Activated naive CD4-positive, alpha-beta T cell treated with anti-CD3 and anti-CD28 coated beads for 36 hours (primary cell): ENCODE results near the gene CORIN. TPM values are rescaled to one million over a fixed set of nuclear protein-coding genes. Genes with fewer than 3 reads are reported as not detected.

Experiments used
- CTCF ChIA-PET: fragments of 350-600 bp; sonication (Branson Sonifier 250); formaldehyde crosslinking; loops from one replicate; lab custom pipeline; 2021; ENCODE audit warnings: antibody characterized with exemption; lab: Charles Lee
- DNase-seq: peaks from one replicate; pipeline ENCODE4 v3.0.0-alpha.2; 2020
- H3K27ac Mint-ChIP-seq: one replicate; pipeline ENCODE4 v1.8.0; 2021; ENCODE audit warnings: mild to moderate bottlenecking, mixed read lengths
- H3K27me3 Mint-ChIP-seq: one replicate; pipeline ENCODE4 v1.8.0; 2021; ENCODE audit warnings: low read depth, mixed read lengths
- H3K36me3 Mint-ChIP-seq: one replicate; pipeline ENCODE4 v1.8.0; 2021; ENCODE audit warnings: low read depth, mixed read lengths
- H3K4me1 Mint-ChIP-seq: one replicate; pipeline ENCODE4 v1.8.0; 2021; ENCODE audit warnings: low read depth, mixed read lengths
- H3K4me3 Mint-ChIP-seq: one replicate; pipeline ENCODE4 v1.8.0; 2021; ENCODE audit warnings: mild to moderate bottlenecking, moderate library complexity, mixed read lengths
- H3K9me3 Mint-ChIP-seq: one replicate; pipeline ENCODE4 v1.8.0; 2021; ENCODE audit warnings: mixed read lengths
- intact Hi-C: fragments of 100-400 bp; cut with micrococcal nuclease; formaldehyde crosslinking; loops from one replicate; pipeline ENCODE4 v1.15.1; 2023
- total RNA-seq, 2 experiments: library from RNA; stranded (reverse); gene quantifications; one replicate each; pipeline ENCODE4 v1.2.3, GENCODE V29; 2021

The CORIN gene
- total RNA-seq, 2 experiments from 2014 or later, result 0.07 TPM; not detected in 1

DNA sequence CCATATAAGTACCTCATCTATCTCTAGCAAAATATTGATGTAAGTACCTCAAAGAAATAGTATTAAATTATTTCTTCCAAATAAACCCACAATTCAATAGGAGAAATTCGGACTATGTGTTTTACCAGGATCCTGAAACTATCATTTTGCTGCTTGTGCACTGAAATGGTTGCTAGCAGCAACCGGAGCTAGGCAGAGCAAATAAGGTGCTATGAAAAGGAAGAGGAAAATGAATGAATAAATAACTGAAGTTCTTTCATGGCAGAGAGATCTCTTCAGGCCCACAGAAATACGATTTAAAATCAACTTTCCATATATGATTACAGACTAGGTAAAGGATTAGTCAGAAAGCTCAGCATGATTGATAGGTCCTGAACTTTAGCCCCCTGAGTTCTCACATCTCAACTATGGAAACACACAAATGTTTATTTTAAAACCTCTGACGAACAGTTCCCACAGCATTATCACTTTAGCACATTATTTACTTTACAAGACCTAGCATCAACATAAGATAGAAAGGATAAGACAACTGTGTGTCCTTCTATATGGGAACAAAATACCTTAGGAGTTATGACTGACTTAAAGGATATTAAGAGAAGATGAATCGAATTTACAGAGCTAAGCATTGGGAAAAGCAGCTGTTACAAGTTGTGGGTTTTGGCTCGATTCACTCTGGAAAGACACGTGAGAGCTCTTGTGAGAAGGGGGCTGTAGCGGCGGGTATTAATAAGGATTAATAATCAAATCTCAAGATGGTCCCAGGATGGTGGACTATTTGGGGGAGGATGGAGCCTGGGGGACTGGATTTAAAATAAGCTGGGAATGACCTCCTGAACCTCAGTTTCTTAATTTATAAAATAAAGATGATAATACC, 104.3 kb downstream of the CORIN start:
- no peak for DNase-seq
- Mint-ChIP-seq H3K27me3 (peaks cover 17% of the 10 kb centered on the region), H3K9me3 (peaks cover 4% of the 10 kb centered on the region), H3K4me3 (no peak overlapping the region), H3K36me3 (no peaks in the 10 kb centered on the region), H3K4me1 (no peaks in the 10 kb centered on the region), H3K27ac (no peak overlapping the region)
- CTCF ChIA-PET, result interaction anchor here (0.5 kb wide), 1 partner anchor 9 kb away, joined by 10 read pairs; no protein-coding TSS in a partner anchor
- intact Hi-C loops, result no loop called here

DNA sequence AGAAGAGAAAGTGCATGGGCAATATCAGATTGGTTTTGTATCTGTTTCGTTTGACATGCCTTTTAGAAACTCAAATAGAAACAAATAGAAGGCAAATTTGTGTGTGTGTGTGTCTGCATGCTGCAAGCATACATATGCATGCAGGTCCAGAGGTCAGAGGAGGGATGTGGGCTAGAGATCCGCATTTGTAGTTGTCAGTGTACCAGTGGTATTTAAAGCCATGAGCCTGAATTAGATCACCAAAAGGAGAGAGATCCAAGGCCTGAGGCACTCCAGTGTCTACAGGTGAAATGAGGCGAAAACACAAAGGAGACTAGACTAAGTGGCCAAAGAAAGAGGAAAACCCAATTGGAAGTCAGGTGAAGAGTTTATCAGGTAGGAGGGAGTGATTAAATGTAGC, 106.7 kb downstream of the CORIN start:
- H3K4me1 Mint-ChIP-seq, result no peaks in the 10 kb centered on the region
- H3K9me3 Mint-ChIP-seq, result no peaks in the 10 kb centered on the region
- no peaks in the 10 kb centered on the region for H3K36me3 Mint-ChIP-seq
- peaks cover 14% of the 10 kb centered on the region for H3K27me3 Mint-ChIP-seq
- DNase-seq, result no peak
- CTCF ChIA-PET, result no interaction called here
- no peak overlapping the region for H3K27ac Mint-ChIP-seq
- intact Hi-C loops, result no loop called here
- H3K4me3 Mint-ChIP-seq, result no peak overlapping the region

DNA sequence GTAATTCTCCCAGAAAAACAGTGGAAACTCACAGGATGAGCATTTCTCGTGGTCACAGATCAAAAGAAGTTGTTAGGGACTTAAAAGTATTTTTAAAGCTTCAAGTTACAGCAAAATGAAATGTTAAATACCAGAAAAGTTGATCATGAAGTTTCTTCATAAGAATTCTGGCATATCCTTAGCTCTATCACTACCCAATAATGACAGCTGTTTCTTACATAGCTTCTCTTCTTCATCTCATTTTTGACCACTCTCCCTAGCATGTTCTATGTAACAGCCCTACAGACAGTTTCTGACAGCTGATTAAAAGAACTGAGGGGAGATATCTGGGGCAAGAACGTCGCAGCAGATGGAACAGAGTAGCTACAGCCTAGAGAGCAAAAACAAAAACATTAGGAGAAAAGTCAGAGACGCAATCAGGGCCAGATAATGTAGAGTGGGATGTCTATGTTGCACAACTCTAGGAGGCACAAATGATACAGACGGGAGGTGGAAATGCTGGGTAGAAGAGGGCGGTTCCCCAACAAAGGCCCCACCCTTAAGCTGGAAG, 108.7 kb downstream of the CORIN start:
- DNase-seq, result no peak
- Mint-ChIP-seq H3K27ac (no peak overlapping the region), H3K4me3 (no peak overlapping the region), H3K36me3 (no peaks in the 10 kb centered on the region), H3K27me3 (peaks cover 15% of the 10 kb centered on the region), H3K9me3 (no peaks in the 10 kb centered on the region), H3K4me1 (no peaks in the 10 kb centered on the region)
- intact Hi-C loops, result no loop called here
- CTCF ChIA-PET, result interaction anchor here (2.2 kb wide), 1 partner anchor 15 kb away, joined by 4 read pairs; no protein-coding TSS in a partner anchor

DNA sequence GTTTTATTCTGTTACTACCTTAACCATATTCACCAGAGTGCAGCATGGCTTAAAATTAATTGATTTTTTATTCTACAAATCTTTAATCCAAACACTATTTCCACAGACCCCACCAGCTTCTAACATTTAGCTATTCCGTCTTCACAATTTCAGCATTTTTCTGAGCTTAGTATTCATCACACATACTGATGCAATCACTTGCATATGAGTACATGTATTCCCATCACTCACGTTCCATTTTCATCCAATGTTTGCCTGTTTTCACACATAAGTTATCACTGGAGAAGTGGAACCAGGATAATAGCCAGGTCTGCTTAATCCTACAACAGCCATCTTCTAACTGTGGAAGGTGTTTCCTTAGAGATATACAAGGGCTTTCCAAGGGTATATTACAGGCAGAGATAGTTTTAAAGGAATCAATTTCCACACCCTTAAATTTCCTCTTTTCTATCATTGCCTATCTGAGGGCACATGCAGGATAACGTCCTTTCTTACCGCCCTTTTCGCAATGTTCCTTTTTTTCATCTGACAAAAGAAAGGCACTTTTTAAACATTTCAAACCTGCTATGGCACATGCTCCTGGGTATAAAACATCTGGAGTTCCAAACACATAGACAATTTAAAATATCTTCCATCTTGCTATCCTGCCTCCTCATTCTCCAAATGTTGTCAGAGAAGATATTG, 115.8 kb downstream of the CORIN start:
- Mint-ChIP-seq H3K27ac (no peak overlapping the region), H3K4me1 (no peaks in the 10 kb centered on the region), H3K27me3 (peaks cover 6% of the 10 kb centered on the region), H3K4me3 (no peak overlapping the region), H3K36me3 (no peaks in the 10 kb centered on the region), H3K9me3 (no peaks in the 10 kb centered on the region)
- DNase-seq, result no peak
- intact Hi-C loops, result no loop called here
- CTCF ChIA-PET, result no interaction called here

DNA sequence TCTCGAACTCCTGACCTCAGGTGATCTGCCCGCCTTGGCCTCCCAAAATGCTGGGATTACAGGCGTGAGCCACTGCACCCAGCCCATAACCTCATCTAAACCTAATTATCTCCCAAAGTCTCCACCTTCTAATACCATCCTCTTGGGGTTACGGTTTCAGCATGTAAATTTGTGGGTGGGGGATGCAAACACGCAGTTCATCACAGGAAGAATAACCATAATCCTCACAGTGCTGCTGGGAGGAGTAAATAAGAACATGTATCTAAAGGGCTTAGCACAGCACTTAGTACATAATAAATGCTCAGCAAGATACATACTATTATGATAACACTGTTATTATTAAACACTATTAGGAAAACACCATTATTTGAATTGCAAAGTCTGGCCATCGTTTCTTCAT, 116.4 kb downstream of the CORIN start:
- intact Hi-C loops, result no loop called here
- no peaks in the 10 kb centered on the region for H3K36me3 Mint-ChIP-seq
- no peaks in the 10 kb centered on the region for H3K9me3 Mint-ChIP-seq
- CTCF ChIA-PET, result no interaction called here
- no peak for DNase-seq
- H3K27ac Mint-ChIP-seq, result no peak overlapping the region
- H3K4me1 Mint-ChIP-seq, result no peaks in the 10 kb centered on the region
- H3K27me3 Mint-ChIP-seq, result peaks cover 6% of the 10 kb centered on the region
- H3K4me3 Mint-ChIP-seq, result no peak overlapping the region

DNA sequence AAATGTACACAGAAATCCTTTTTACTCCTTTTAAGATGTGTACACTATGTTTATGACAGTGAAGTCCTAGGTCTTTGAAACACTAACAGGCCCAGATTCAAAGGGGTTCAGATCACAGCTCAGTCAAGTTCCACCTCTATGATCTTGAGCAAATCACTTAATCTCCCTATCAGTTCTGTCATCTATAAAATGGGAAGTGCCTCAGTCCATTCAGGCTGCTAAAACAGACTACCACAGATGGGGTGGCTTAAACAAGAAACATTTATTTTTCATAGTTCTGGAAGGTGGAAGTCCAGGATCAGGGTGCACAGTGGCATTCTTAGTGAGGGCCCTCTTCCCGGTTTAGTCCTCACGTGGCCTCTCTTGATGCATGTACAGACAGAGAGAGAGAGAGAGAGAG, 117.1 kb downstream of the CORIN start:
- intact Hi-C loops, result no loop called here
- no peak for DNase-seq
- no peak overlapping the region for H3K27ac Mint-ChIP-seq
- CTCF ChIA-PET, result no interaction called here
- no peaks in the 10 kb centered on the region for H3K36me3 Mint-ChIP-seq
- no peaks in the 10 kb centered on the region for H3K9me3 Mint-ChIP-seq
- H3K4me3 Mint-ChIP-seq, result no peak overlapping the region
- H3K27me3 Mint-ChIP-seq, result peaks cover 5% of the 10 kb centered on the region
- no peaks in the 10 kb centered on the region for H3K4me1 Mint-ChIP-seq

DNA sequence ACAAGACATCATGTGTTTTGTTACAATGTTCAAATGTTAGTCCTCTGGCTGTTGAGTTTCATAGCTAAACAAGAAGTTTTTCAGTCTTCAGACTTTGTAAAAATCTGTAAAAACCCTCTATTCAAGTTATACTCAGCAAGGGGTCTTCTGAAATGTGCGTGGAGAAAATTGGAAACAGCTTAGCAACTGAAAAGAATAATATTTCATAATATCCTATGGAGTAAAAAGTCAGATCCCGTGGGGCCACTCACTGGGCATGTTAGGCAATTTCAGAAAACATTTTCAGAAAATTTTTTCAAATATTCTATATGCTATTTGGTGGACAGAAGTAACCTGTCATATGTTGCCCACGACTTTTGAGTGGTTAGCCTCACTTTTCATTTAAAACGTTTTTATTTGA, 118.3 kb downstream of the CORIN start:
- H3K27ac Mint-ChIP-seq, result no peak overlapping the region
- H3K36me3 Mint-ChIP-seq, result no peaks in the 10 kb centered on the region
- no peak for DNase-seq
- CTCF ChIA-PET, result interaction anchor here (0.7 to 1.0 kb wide), 2 partner anchors 9 to 13 kb away, joined by 3 read pairs; no protein-coding TSS in a partner anchor
- intact Hi-C loops, result no loop called here
- no peak overlapping the region for H3K4me3 Mint-ChIP-seq
- H3K27me3 Mint-ChIP-seq, result peaks cover 4% of the 10 kb centered on the region
- no peaks in the 10 kb centered on the region for H3K9me3 Mint-ChIP-seq
- H3K4me1 Mint-ChIP-seq, result no peaks in the 10 kb centered on the region

DNA sequence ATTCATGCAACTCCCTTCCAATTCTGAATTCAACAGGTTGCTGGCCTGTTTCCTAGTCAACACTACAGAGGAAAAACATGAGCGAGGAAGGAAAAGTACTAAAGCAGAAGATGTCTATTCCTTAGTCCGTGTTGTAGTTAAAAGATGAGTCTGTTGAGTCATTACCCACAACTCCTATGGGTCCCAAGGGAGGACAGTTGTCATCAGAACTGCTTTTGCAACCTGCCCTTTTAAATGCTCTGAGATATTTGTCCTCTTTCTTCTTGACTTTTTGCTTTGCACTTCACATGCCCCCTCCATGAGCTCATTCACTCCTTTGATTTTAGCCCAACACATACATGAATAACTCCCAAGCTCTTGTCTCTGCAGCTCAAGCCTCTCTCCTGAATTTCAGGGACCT, 119.2 kb downstream of the CORIN start:
- H3K4me1 Mint-ChIP-seq, result no peaks in the 10 kb centered on the region
- no peaks in the 10 kb centered on the region for H3K36me3 Mint-ChIP-seq
- H3K27ac Mint-ChIP-seq, result no peak overlapping the region
- intact Hi-C loops, result no loop called here
- no peak for DNase-seq
- H3K27me3 Mint-ChIP-seq, result peaks cover 4% of the 10 kb centered on the region
- CTCF ChIA-PET, result interaction anchor here (1.0 kb wide), 1 partner anchor 9 kb away, joined by 3 read pairs; no protein-coding TSS in a partner anchor
- H3K9me3 Mint-ChIP-seq, result no peaks in the 10 kb centered on the region
- no peak overlapping the region for H3K4me3 Mint-ChIP-seq

DNA sequence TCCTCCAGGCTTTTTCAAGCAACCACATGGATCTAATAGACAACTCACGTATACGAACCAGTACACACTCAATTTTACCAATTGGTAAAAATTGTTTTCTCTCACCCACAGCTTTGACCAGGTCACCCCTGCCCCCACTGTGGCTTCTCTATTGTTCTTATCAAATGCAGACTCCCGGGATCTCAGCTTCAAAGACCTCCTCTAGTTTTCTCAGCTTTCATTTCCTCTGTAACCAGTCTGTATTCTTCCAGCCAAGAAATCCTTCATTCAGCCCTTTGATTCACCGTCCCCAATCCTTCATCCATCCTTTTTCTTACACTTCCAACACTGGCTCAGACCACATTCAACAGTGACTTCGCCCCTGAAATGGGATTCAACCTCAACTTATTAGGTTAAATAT, 120.7 kb downstream of the CORIN start:
- CTCF ChIA-PET, result interaction anchor here (4.2 kb wide), 1 partner anchor 11 kb away, joined by 19 read pairs; no protein-coding TSS in a partner anchor
- Mint-ChIP-seq H3K36me3 (no peaks in the 10 kb centered on the region), H3K4me3 (no peak overlapping the region), H3K27ac (peak overlapping the region; percentile 43), H3K4me1 (no peaks in the 10 kb centered on the region), H3K9me3 (no peaks in the 10 kb centered on the region), H3K27me3 (peaks cover 9% of the 10 kb centered on the region)
- intact Hi-C loops, result no loop called here
- no peak for DNase-seq

DNA sequence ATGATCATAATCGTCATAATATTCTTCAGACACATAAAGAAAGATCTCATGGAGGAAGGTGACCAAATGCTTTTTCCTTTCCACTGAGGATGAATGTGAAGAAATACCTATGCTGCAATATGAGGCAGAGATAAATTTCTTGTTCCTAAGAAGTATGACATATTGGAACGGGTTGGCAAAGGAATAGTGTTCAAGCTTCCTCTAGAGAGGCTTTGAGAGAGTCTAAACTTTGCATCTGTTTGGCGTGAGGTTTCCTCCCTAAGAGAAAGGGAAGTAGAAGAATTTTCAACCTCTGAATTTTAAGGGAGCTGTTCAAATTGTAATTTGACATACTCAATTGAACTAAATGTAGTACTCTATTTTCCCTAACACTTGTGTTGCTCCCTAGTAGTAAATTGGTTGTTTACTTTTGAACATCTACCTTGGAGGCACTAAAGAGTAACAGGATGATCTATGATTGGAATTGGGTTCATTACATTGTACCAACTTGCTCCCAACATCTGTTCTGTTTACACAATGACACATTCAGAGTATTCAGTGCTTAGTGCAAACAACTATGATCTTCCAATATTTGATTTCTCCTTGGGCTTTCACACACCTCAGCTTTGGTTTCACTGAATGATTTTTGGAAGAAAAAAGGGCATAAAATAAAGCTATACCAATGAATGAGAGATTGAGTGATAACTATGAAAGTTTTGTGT, 122.0 kb downstream of the CORIN start:
- intact Hi-C loops, result no loop called here

DNA sequence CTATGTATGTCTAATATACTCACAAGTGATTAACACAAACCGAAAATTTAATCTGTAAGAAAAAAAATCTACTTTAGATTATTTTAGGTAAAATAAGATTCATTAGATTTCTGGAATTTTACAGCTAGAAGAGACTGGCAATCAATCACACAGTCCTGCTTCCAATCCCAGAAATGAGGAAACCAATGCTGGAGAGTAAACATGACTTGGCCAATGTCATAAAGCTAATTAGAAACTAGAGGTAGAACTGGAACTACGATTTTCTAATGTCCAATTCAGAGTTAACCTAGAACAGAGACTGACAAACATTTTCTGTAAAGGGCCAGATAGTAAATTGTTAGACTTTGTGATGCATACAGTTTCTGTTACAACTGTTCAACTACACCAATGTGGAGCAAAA, 123.6 kb downstream of the CORIN start:
- Mint-ChIP-seq H3K9me3 (no peaks in the 10 kb centered on the region), H3K27me3 (peaks cover 26% of the 10 kb centered on the region), H3K27ac (no peak overlapping the region), H3K4me1 (no peaks in the 10 kb centered on the region), H3K36me3 (no peaks in the 10 kb centered on the region), H3K4me3 (no peak overlapping the region)
- DNase-seq, result no peak
- intact Hi-C loops, result no loop called here
- CTCF ChIA-PET, result interaction anchor here (0.7 to 4.2 kb wide), 4 partner anchors 8 to 28 kb away, joined by 3 to 19 read pairs (median 4); no protein-coding TSS in a partner anchor

More for the DNA sequence above, 122.0 kb downstream of the CORIN start:
- CTCF ChIA-PET, result interaction anchor here (1.1 to 4.2 kb wide), 2 partner anchors 10 to 121 kb away, joined by 3 to 19 read pairs; no protein-coding TSS in a partner anchor
- H3K9me3 Mint-ChIP-seq, result no peaks in the 10 kb centered on the region
- no peak overlapping the region for H3K27ac Mint-ChIP-seq
- no peaks in the 10 kb centered on the region for H3K36me3 Mint-ChIP-seq
- peaks cover 17% of the 10 kb centered on the region for H3K27me3 Mint-ChIP-seq
- H3K4me3 Mint-ChIP-seq, result no peak overlapping the region
- H3K4me1 Mint-ChIP-seq, result no peaks in the 10 kb centered on the region
- no peak for DNase-seq
